ENCODE results near the gene MTHFD1L. TPM values are rescaled to one million over a fixed set of nuclear protein-coding genes. Genes with fewer than 3 reads are reported as not detected.

MTHFD1L gene
- total RNA-seq, 2 experiments from 2014 or later = 155 to 158 TPM

DNA sequence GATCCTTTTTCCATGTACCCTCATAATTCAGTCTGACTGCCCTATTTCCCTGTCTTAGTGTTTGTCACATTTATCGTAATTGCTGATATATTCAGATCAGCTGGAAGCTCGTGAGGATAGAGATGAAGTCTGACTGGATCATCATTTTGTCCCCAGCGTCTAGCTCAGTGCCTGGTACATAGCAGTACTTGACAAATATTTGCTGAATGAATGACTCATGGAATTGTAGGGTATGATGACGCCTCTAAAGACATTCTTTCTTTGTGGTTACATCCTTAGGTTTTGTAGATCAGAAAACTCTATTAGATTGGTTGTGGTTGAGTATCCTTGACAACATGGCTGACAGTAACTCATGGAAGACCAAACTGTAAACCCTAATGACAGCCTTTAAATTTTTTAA lies 68.9 kb downstream of the MTHFD1L start:
- intact Hi-C loops (cut with micrococcal nuclease) = no loop called here
- Mint-ChIP-seq H3K36me3 (ENCODE audit: low read depth) (peaks cover 77% of the 10 kb centered on the region), H3K27ac (no peak overlapping the region), H3K9me3 (no peaks in the 10 kb centered on the region), H3K4me3 (no peak overlapping the region), H3K27me3 (no peaks in the 10 kb centered on the region), H3K4me1 (ENCODE audit: low read depth) (no peaks in the 10 kb centered on the region)
- TF ChIP-seq, protein P1, sequence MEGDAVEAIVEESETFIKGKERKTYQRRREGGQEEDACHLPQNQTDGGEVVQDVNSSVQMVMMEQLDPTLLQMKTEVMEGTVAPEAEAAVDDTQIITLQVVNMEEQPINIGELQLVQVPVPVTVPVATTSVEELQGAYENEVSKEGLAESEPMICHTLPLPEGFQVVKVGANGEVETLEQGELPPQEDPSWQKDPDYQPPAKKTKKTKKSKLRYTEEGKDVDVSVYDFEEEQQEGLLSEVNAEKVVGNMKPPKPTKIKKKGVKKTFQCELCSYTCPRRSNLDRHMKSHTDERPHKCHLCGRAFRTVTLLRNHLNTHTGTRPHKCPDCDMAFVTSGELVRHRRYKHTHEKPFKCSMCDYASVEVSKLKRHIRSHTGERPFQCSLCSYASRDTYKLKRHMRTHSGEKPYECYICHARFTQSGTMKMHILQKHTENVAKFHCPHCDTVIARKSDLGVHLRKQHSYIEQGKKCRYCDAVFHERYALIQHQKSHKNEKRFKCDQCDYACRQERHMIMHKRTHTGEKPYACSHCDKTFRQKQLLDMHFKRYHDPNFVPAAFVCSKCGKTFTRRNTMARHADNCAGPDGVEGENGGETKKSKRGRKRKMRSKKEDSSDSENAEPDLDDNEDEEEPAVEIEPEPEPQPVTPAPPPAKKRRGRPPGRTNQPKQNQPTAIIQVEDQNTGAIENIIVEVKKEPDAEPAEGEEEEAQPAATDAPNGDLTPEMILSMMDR (IDR thresholded peaks at IDR 0.05) = no peak
- DNase-seq (no peak), ATAC-seq (no peak)
- CTCF ChIA-PET = no interaction called here
- POLR2A ChIA-PET = no interaction called here

DNA sequence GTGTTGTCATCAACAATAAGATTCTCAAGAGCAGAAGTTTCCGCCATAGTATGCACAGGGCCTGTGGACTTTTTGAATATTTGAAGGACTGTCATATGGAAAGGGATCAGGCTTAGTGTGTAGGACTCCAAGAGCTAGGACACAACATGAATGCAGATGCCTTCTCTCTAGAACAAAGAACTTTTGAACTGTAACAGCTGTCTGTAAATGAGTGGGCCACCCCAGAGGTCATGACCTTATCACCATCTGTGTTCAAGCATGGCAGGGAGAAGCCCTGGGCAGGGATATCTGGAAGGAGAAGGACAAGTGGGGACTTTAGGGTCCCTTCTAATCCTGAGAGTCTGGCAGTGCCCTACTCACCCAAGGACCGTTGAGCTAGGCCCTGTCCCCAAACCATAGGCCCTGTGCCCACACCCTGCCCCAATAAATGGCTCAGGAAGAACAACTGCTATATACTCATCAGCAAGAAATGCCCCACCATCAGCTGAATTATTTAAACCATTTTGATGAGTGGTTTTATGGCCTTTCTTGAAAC lies 70.6 kb downstream of the MTHFD1L start:
- Mint-ChIP-seq H3K27ac (no peak overlapping the region), H3K27me3 (no peaks in the 10 kb centered on the region), H3K4me3 (no peak overlapping the region), H3K36me3 (ENCODE audit: low read depth) (peaks cover 78% of the 10 kb centered on the region), H3K9me3 (no peaks in the 10 kb centered on the region), H3K4me1 (ENCODE audit: low read depth) (no peaks in the 10 kb centered on the region)
- POLR2A ChIA-PET = no interaction called here
- ATAC-seq (no peak), DNase-seq (no peak)
- CTCF ChIA-PET = no interaction called here
- intact Hi-C loops (cut with micrococcal nuclease) = no loop called here
- TF ChIP-seq, protein P1 (IDR thresholded peaks at IDR 0.05) = no peak

- H3K9me3 Mint-ChIP-seq = no peaks in the 10 kb centered on the region
- no peak overlapping the region for H3K27ac Mint-ChIP-seq
- H3K4me3 Mint-ChIP-seq = no peak overlapping the region
- H3K36me3 Mint-ChIP-seq (ENCODE audit: low read depth) = peaks cover 77% of the 10 kb centered on the region
- intact Hi-C loops (cut with micrococcal nuclease) = no loop called here
- ChIA-PET CTCF (interaction anchor here (0.6 to 2.1 kb wide), 2 partner anchors 45 to 405 kb away, joined by 3 to 4 read pairs; no protein-coding TSS in a partner anchor), POLR2A (no interaction called here)
- no peaks in the 10 kb centered on the region for H3K4me1 Mint-ChIP-seq (ENCODE audit: low read depth)
- no peaks in the 10 kb centered on the region for H3K27me3 Mint-ChIP-seq
- DNase-seq = no peak
- ATAC-seq = no peak
- TF ChIP-seq, protein P1 (IDR thresholded peaks at IDR 0.05) = no peak
Observed at GRCh38 chr6:150937132-150937906, 71.8 kb downstream of the MTHFD1L start.

DNA sequence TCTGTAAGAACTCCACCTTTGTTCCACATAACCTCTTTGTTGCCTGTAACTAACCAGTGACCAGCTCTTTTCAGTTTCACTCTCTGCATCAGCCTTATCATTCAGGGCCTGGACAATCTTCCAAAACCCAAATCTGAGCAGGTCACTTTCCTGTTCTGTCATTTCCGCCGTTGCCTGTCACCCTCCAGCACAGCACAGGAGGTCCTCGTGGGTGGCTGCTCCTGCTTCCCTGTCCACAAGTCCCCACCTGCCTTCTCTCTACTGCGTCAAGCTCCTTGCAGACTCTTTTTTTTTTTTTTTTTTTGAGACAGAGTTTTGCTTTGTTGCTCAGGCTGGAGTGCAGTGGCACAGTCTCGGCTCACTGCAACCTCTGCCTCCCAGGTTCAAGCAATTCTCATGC lies 73.9 kb downstream of the MTHFD1L start:
- POLR2A ChIA-PET = no interaction called here

GRCh38 chr6:150940941-150941340 lies 75.4 kb downstream of the MTHFD1L start:
- POLR2A ChIA-PET = no interaction called here
- Mint-ChIP-seq H3K9me3 (no peaks in the 10 kb centered on the region), H3K4me1 (ENCODE audit: low read depth) (no peaks in the 10 kb centered on the region), H3K36me3 (ENCODE audit: low read depth) (peaks cover 64% of the 10 kb centered on the region), H3K4me3 (no peak overlapping the region), H3K27me3 (no peaks in the 10 kb centered on the region), H3K27ac (no peak overlapping the region)
- TF ChIP-seq, protein P1 (IDR thresholded peaks at IDR 0.05) = no peak
- CTCF ChIA-PET = no interaction called here
- intact Hi-C loops (cut with micrococcal nuclease) = no loop called here
- no peak for ATAC-seq
- DNase-seq = no peak

More for the DNA sequence above, 73.9 kb downstream of the MTHFD1L start:
- no peak for ATAC-seq
- H3K4me1 Mint-ChIP-seq (ENCODE audit: low read depth) = no peaks in the 10 kb centered on the region
- no peaks in the 10 kb centered on the region for H3K9me3 Mint-ChIP-seq
- H3K27ac Mint-ChIP-seq = no peak overlapping the region
- intact Hi-C loops (cut with micrococcal nuclease) = no loop called here
- peaks cover 66% of the 10 kb centered on the region for H3K36me3 Mint-ChIP-seq (ENCODE audit: low read depth)
- H3K27me3 Mint-ChIP-seq = no peaks in the 10 kb centered on the region
- no peak for DNase-seq
- no peak overlapping the region for H3K4me3 Mint-ChIP-seq
- CTCF ChIA-PET = interaction anchor here (2.1 kb wide), 1 partner anchor 47 kb away, joined by 4 read pairs; no protein-coding TSS in a partner anchor
- TF ChIP-seq, protein P1 (IDR thresholded peaks at IDR 0.05) = no peak

Data from activated CD8-positive, alpha-beta T cell treated with anti-CD3 and anti-CD28 coated beads for 36 hours (primary cell).